Measurements from ENCODE around the gene GUCY1B1.
"Not testable (repeated sequence)": the region's sequence is repeated elsewhere in the genome, so short reads cannot be mapped to it uniquely, and the experiment has no call there.

Gene GUCY1B1

GRCh38 chr4:155762334-155762733 lies 3.5 kb downstream of the GUCY1B1 start:
- no peak for DNase-seq
- ATAC-seq = no peak

DNA sequence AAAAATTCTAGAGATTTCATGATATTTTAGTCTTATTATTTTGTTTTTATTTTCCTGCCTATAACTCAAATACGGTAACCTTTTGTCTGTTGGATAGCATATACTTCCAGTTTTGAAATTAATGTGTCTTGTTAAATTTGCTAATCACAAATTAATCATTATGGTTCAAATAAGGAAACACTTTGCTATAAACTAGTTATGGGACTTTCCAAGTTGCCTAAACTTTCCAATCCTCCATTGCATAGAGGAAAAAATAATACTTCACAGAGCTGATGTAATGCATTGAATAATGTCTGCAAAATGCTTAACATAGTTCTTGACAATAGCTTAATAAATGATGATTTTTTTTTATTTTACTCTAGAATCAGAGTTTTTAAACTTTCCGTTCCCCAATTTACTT lies 4.7 kb downstream of the GUCY1B1 start:
- ATAC-seq (no peak), DNase-seq (no peak)

- no peak for DNase-seq
- no peak for ATAC-seq
Measured at GRCh38 chr4:155765149-155765548, 6.3 kb downstream of the GUCY1B1 start.

DNA sequence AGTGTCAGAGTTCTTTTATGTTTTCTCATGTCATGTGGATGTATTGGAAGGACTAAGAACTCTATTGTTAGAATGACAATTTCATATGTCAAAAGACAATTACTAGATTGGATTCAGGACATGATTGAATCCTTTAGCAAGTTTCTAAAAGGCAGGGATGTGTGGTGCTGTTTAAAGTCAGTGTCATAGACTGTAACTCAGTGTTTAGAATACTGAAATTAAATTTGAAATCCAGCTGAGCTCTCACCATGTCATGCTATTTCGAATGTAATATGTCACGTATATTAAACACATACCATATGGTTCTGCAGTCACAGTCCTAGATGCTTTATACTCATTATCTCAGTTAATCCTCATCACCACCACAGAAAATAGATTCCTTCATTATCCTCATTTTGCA lies 7.8 kb downstream of the GUCY1B1 start:
- ATAC-seq (no peak), DNase-seq (no peak)

- DNase-seq = no peak
- ATAC-seq = no peak
Measured at GRCh38 chr4:155768370-155768769, 9.5 kb downstream of the GUCY1B1 start.

DNA sequence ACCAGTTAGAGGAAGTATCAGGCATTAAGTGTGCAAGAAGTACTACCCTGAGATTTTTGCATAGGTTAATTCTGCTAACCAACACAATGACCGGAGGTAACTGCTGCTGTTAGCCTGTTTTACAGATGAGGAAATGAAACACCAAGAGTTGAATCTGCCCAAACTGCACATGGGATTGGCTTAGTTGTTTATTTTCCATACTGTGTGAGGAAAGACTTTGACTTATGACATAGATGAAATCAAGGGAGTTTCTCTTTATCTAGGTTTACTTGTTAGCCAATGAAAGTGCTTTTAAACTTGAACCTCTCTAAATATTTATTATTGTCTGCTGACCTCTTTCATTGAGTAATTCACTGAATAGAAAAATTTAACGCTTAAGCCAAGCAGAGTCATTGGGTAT lies 10.3 kb downstream of the GUCY1B1 start:
- ATAC-seq (no peak), DNase-seq (no peak)

- DNase-seq (no peak), ATAC-seq (no peak)
Measured at GRCh38 chr4:155772459-155773195, 13.8 kb downstream of the GUCY1B1 start.

GRCh38 chr4:155773196-155773800 lies 14.5 kb downstream of the GUCY1B1 start:
- ATAC-seq = no peak

GRCh38 chr4:155774033-155774432 lies 15.2 kb downstream of the GUCY1B1 start:
- no peak for DNase-seq
- no peak for ATAC-seq

More at GRCh38 chr4:155773196-155773800, 14.5 kb downstream of the GUCY1B1 start:
- no peak for DNase-seq

DNA sequence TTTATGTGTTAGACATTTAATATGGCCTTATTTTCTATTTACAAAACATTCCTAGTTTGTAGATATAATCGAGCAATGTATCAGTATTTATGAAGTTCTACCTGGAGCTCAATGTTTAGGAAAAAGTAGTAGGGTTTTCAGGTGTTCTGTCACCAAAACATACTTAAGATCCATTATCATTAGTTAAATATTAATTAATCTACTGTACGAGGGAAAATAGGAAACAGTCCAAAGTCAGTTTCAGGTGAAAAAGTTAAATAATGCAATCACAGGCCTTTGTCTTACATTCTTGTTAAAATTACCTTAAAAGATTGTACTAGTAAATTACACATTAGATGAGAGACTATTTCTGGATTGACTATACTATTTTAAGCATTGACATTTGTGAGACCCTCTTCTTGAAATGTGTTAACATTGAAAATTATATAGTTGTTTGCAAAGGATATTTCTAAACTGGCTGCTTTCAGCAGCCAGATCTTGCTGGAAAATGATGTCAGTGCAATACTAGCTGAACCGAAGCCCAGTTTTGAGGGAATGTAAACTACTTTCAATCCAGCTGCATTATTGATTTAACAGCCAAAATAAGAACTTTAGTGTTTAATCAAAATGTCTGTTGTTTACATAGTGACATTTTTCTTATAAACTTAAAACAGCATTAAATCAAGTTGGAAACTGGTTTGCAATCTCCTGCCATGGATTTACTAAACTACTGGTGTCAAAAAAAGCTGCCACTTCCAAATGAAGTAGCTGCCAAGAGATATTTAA lies 19.3 kb downstream of the GUCY1B1 start:
- ATAC-seq = no peak
- no peak for DNase-seq

GRCh38 chr4:155780775-155781174 lies 22.0 kb downstream of the GUCY1B1 start:
- ATAC-seq (no peak), DNase-seq (no peak)

GRCh38 chr4:155781249-155781831 lies 22.5 kb downstream of the GUCY1B1 start:
- DNase-seq (no peak), ATAC-seq (no peak)

GRCh38 chr4:155784637-155785036 lies 25.8 kb downstream of the GUCY1B1 start:
- DNase-seq (no peak), ATAC-seq (no peak)

GRCh38 chr4:155785828-155786227 lies 27.0 kb downstream of the GUCY1B1 start:
- no peak for DNase-seq
- no peak for ATAC-seq

DNA sequence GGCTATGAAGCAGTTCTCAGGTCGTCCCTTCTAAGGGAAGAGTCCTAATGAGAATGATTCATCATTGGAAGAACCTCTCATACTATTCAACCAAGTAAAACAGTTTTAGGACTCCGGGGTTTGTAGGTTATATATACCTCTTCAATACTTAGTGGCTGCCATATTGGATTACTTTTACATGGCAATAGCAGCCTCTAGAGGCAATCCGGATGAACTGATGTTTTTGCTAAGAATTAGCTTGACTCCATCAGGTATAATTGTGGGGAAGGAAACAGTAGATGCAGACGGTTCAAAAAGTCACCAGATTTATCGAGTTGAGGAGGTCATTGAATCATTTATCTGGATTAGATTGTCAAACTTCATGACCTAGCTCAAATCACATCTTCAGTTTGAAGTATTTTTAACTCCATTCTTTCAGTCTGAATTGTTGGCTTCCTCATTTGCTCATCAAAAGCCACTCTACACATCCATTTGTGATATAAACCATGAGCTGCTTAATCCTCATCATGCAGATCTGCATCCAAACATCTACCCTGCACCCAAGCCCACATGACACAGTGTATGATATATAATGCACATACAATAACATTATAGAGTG lies 28.4 kb downstream of the GUCY1B1 start:
- ATAC-seq = peak; percentile 78
- no peak for DNase-seq

- no peak for DNase-seq
- ATAC-seq = no peak
Measured at GRCh38 chr4:155789391-155789790, 30.6 kb downstream of the GUCY1B1 start.

DNA sequence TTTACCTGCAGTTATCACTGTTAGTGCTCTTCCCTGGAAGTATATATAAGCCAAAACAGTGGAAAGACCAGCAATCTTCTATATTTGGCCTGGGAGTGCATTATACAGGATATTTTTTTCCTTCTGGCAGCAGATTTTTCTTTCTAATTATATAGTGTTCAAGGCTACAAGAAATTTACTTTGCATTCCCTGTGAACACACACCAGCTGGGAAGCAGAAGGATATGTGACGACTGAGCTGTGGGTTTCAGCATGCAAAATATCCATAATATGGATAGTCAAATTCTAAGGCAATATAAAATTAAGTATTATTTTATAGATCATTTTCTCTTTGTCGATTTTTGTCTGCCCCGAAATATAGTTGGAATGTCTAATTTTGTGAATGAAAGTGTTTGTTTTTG lies 31.2 kb downstream of the GUCY1B1 start:
- no peak for DNase-seq
- ATAC-seq = no peak

DNA sequence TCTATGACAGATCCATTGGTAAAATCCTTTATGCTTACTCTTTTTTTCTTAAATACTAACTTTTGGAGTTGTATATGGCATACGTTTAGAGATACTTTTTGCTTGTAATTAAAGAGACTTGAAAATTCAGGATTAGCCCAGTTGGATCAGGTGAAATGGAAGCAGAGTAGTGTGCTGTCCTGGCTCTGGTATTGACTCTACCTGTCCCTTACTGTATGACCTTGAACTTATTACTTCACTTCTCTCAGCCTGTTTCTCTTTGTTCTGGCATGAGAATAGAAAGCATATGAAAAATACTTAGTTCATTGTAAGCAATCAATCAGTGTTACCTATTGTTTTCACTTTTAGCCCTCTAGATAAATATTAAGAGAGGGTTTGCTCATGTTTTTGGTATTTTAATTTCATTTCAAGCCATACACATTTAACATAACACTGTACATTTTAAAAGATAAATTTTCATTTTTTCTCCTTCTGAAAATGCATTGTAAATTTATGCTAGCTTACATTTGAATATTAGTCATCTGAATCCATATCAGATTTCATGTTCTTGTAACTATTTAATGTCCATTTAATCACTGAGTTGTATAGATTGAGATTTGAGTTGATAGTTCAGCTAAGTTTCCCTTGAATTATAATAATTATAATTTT lies 35.9 kb downstream of the GUCY1B1 start:
- ATAC-seq = no peak
- DNase-seq = no peak

GRCh38 chr4:155795991-155796390 lies 37.2 kb downstream of the GUCY1B1 start:
- ATAC-seq (no peak), DNase-seq (no peak)

DNA sequence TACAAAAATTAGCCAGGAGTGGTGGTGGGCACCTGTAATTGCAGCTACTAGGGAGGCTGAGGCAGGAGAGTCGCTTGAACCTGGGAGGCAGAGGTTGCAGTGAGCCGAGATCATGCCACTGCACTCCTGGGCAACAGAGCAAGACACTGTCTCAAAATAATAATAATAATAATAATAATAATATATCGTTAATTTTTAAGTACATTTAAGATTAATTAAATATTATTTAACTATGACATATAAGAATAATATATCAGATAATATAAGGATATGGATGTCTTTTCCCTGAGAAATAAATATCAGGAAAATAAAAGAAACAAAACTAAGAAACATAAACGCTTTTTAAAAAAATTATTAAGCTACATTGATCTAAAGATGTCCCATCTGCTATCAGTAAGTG lies 38.8 kb downstream of the GUCY1B1 start:
- ATAC-seq, DNase-seq: not testable (repeated sequence)

- no peak for ATAC-seq
Measured at GRCh38 chr4:155799116-155799793, 40.4 kb downstream of the GUCY1B1 start.

GRCh38 chr4:155799794-155800123 lies 40.9 kb downstream of the GUCY1B1 start:
- ATAC-seq (no peak), DNase-seq (no peak)

More at GRCh38 chr4:155799116-155799793, 40.4 kb downstream of the GUCY1B1 start:
- no peak for DNase-seq

Measured in stimulated activated naive CD8-positive, alpha-beta T cell treated with anti-CD3 and anti-CD28 coated beads, Interleukin-15, Interleukin-2, amounts not matched to agents 100 U/mL and 50 U/mL, for 24 hours (primary cell).